MM.1S (cell line): ENCODE measurements around the gene RCE1.

ENCODE experiments used
- DNase-seq: peaks from one replicate; pipeline ENCODE4 v3.0.0-alpha.2; 2015
- H2AFZ ChIP-seq: fragments of 300-600 bp; sonication (generic); 2 replicates; pipeline ENCODE4 v1.6.0; 2016; ENCODE audit warnings: antibody characterized with exemption, low read length
- H3F3A ChIP-seq: fragments of 300-600 bp; sonication (generic); 2 replicates; pipeline ENCODE4 v1.6.1; 2016; ENCODE audit warnings: mild to moderate bottlenecking, antibody characterized with exemption, low read length, moderate library complexity, mixed read lengths; ENCODE audit not compliant: insufficient read depth
- H3K27ac ChIP-seq: fragments of 300-600 bp; sonication (generic); 2 replicates; pipeline ENCODE4 v1.5.1; 2016; ENCODE audit warnings: mild to moderate bottlenecking, low read length
- H3K27me3 ChIP-seq: fragments of 300-600 bp; sonication (generic); replicated peaks from 2 replicates; pipeline ENCODE4 v1.6.0; 2016; ENCODE audit warnings: low read length; ENCODE audit not compliant: insufficient read depth
- H3K36me3 ChIP-seq: fragments of 300-600 bp; sonication (generic); replicated peaks from 2 replicates; pipeline ENCODE4 v1.6.1; 2016; ENCODE audit warnings: mild to moderate bottlenecking, low read length, mixed read lengths; ENCODE audit not compliant: insufficient read depth
- H3K4me1 ChIP-seq: fragments of 300-600 bp; sonication (generic); 2 replicates; pipeline ENCODE4 v1.6.1; 2016; ENCODE audit warnings: low read length, mixed read lengths
- H3K4me2 ChIP-seq: fragments of 300-600 bp; sonication (generic); 2 replicates; pipeline ENCODE4 v1.6.0; 2016; ENCODE audit warnings: low read depth, low read length
- H3K4me3 ChIP-seq: fragments of 300-600 bp; sonication (generic); 2 replicates; pipeline ENCODE4 v1.5.1; 2016; ENCODE audit warnings: low read length, mixed read lengths
- H3K79me2 ChIP-seq: fragments of 300-600 bp; sonication (generic); 2 replicates; pipeline ENCODE4 v1.6.1; 2016; ENCODE audit warnings: mixed run types, low read length, mixed read lengths
- H3K9ac ChIP-seq: fragments of 300-600 bp; sonication (generic); 2 replicates; pipeline ENCODE4 v1.6.1; 2016; ENCODE audit warnings: low read length, mixed read lengths
- H3K9me2 ChIP-seq: fragments of 300-600 bp; sonication (generic); replicated peaks from 2 replicates; pipeline ENCODE4 v1.6.1; 2016; ENCODE audit warnings: mild to moderate bottlenecking, low read length, mixed read lengths; ENCODE audit not compliant: insufficient read depth
- H3K9me3 ChIP-seq: fragments of 300-600 bp; sonication (generic); replicated peaks from 2 replicates; pipeline ENCODE4 v1.6.1; 2016; ENCODE audit warnings: mild to moderate bottlenecking, low read length, mixed read lengths; ENCODE audit not compliant: insufficient read depth
- H4K20me1 ChIP-seq: fragments of 300-600 bp; sonication (generic); 2 replicates; pipeline ENCODE4 v1.6.1; 2016; ENCODE audit warnings: mild to moderate bottlenecking, low read length, moderate library complexity, mixed read lengths; ENCODE audit not compliant: insufficient read depth
- EZH2 ChIP-seq: fragments of 300-600 bp; sonication (generic); optimal IDR thresholded peaks from 2 replicates; pipeline ENCODE3; 2017; ENCODE audit warnings: low read depth, mild to moderate bottlenecking, antibody characterized with exemption, low read length, mixed read lengths
- EZH2phosphoT487 ChIP-seq: fragments of 300-600 bp; sonication (generic); IDR thresholded peaks from 2 replicates; pipeline ENCODE4 v1.6.1; 2018; ENCODE audit warnings: antibody characterized with exemption, low read length
- TF ChIP-seq, protein P1 (sequence below): fragments of 300-600 bp; sonication (generic); IDR thresholded peaks from 2 replicates; pipeline ENCODE4 v1.5.1; 2016; ENCODE audit warnings: antibody characterized with exemption, low read length, mixed read lengths

RCE1 gene

DNA sequence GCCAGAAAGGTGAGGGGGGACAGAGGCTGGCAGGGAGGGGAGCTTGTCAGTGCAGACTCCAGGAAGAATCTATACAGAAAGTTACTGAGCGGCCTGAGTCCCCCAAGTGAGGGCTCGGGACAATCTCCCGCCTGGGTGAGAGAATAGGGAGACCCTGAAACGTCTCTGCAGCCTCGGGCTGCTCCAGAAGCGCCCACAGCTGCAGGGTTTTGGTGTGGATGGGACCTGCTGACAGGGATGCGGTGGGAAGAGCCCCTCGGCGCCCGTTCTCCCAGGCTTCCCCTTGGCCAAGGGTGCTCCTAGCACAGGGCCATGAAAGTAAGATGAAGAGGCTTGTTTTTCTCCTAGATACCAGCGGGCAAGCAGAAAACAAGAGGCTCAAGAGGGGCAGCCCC, 743 bp upstream of the RCE1 start:
- H3K36me3 ChIP-seq: no peaks in the 10 kb centered on the region
- no peak for DNase-seq
- peak overlapping the region; percentile 85; the same call in 1 of the 2 replicates for H3K27ac ChIP-seq
- H3K9me3 ChIP-seq: no peaks in the 10 kb centered on the region
- peak overlapping the region; percentile 100 for H3K4me3 ChIP-seq
- H3K9me2 ChIP-seq: no peaks in the 10 kb centered on the region
- H4K20me1 ChIP-seq: no peaks in the 10 kb centered on the region
- H3K4me1 ChIP-seq: peaks cover 13% of the 10 kb centered on the region
- H3K79me2 ChIP-seq: peaks cover 55% of the 10 kb centered on the region
- peaks cover 6% of the 10 kb centered on the region; the same call in 1 of the 2 replicates for H3F3A ChIP-seq
- H3K9ac ChIP-seq: peak overlapping the region; percentile 99
- no peaks in the 10 kb centered on the region for H3K27me3 ChIP-seq
- H2AFZ ChIP-seq: no peak overlapping the region
- H3K4me2 ChIP-seq: peak overlapping the region; percentile 99
- no peak for TF ChIP-seq EZH2
- no peak for TF ChIP-seq EZH2phosphoT487
- TF ChIP-seq, protein P1, sequence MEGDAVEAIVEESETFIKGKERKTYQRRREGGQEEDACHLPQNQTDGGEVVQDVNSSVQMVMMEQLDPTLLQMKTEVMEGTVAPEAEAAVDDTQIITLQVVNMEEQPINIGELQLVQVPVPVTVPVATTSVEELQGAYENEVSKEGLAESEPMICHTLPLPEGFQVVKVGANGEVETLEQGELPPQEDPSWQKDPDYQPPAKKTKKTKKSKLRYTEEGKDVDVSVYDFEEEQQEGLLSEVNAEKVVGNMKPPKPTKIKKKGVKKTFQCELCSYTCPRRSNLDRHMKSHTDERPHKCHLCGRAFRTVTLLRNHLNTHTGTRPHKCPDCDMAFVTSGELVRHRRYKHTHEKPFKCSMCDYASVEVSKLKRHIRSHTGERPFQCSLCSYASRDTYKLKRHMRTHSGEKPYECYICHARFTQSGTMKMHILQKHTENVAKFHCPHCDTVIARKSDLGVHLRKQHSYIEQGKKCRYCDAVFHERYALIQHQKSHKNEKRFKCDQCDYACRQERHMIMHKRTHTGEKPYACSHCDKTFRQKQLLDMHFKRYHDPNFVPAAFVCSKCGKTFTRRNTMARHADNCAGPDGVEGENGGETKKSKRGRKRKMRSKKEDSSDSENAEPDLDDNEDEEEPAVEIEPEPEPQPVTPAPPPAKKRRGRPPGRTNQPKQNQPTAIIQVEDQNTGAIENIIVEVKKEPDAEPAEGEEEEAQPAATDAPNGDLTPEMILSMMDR: no peak

DNA sequence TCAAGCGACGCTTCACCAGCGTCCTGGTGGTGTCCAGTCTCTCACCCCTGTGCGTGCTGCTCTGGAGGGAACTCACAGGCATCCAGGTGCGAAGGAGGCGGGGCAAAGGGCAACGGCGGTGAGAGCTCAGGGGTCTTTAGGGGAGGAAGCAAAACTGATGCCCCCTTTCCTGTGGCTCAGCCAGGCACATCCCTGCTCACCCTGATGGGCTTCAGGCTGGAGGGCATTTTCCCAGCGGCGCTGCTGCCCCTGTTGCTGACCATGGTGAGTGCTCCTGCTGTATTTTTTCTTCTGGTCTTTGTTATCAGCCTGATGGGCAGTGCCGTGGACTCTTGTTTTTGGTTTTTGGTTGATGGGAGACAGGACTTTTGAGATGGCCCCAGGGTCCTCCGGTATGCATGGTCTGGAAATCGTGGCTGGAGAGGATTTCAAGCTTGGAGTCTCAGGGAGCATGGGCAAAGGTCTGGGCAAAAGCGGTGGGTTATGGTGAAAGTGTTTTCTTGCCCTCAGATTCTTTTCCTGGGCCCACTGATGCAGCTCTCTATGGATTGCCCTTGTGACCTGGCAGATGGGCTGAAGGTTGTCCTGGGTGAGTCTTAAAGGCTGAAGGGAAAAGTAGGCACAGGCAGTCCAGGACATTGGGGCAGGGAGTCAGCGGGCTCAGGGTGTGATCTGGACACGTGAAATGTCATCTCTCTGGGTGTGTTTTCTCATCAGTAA, 695 bp downstream of the RCE1 start:
- Histone ChIP-seq H4K20me1 (no peaks in the 10 kb centered on the region), H3K27ac (peak overlapping the region; percentile 85), H3K36me3 (no peaks in the 10 kb centered on the region), H3K4me2 (peak overlapping the region; percentile 99), H3K9me2 (no peaks in the 10 kb centered on the region), H3F3A (peaks cover 6% of the 10 kb centered on the region; the same call in 1 of the 2 replicates), H3K79me2 (peaks cover 55% of the 10 kb centered on the region), H2AFZ (peak overlapping the region; percentile 95), H3K9me3 (no peaks in the 10 kb centered on the region), H3K27me3 (no peaks in the 10 kb centered on the region), H3K9ac (peak overlapping the region; percentile 99), H3K4me3 (peak overlapping the region; percentile 100), H3K4me1 (peaks cover 13% of the 10 kb centered on the region)
- TF ChIP-seq EZH2phosphoT487: no peak
- TF ChIP-seq, protein P1: no peak
- no peak for TF ChIP-seq EZH2
- DNase-seq: no peak

DNA sequence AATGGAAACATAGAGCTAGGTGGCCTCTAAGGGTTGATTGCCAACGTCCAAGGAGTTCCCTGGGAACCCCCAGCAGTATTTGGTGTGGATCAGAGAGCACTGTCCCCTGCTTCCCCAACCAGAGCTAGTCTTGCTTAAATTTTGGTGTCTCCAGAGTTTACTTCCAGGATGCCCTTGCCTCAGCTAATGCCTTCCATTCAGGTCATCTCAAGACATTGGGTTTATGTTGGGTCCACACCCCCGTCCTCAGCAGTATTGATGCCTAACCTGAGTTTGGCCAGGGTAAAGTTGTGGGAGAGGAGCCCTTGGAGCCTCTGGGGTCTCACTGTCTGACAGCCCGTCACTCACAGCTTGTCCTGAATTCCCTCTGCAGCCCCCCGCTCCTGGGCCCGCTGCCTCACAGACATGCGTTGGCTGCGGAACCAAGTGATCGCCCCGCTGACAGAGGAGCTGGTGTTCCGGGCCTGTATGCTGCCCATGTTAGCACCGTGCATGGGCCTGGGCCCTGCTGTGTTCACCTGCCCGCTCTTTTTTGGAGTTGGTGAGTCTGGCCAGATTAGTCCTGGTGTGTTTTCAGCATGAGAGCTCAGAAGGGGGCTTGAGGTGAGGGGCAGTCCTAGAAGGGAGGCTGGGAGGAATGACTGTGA, 1.4 kb downstream of the RCE1 start:
- peak overlapping the region; percentile 99; the same call in 1 of the 2 replicates for H3K4me2 ChIP-seq
- TF ChIP-seq EZH2 (no peak), EZH2phosphoT487 (no peak)
- TF ChIP-seq, protein P1: no peak
- H3K36me3 ChIP-seq: no peaks in the 10 kb centered on the region
- peaks cover 53% of the 10 kb centered on the region for H3K79me2 ChIP-seq
- H4K20me1 ChIP-seq: no peaks in the 10 kb centered on the region
- DNase-seq: no peak
- no peaks in the 10 kb centered on the region for H3K9me2 ChIP-seq
- H3K9me3 ChIP-seq: no peaks in the 10 kb centered on the region
- H3K27me3 ChIP-seq: no peaks in the 10 kb centered on the region
- peaks cover 13% of the 10 kb centered on the region for H3K4me1 ChIP-seq
- no peak overlapping the region for H2AFZ ChIP-seq
- no peak overlapping the region for H3K27ac ChIP-seq
- H3K4me3 ChIP-seq: peak overlapping the region; percentile 100; the same call in 1 of the 2 replicates
- peak overlapping the region; percentile 99; the same call in 1 of the 2 replicates for H3K9ac ChIP-seq
- peaks cover 6% of the 10 kb centered on the region; the same call in 1 of the 2 replicates for H3F3A ChIP-seq
